ENCODE results near the gene GDI1. TPM values are rescaled to one million over a fixed set of nuclear protein-coding genes. Genes with fewer than 3 reads are reported as not detected.

GDI1 gene
- total RNA-seq, 1 donor from 2014 or later: 79.3 TPM

DNA sequence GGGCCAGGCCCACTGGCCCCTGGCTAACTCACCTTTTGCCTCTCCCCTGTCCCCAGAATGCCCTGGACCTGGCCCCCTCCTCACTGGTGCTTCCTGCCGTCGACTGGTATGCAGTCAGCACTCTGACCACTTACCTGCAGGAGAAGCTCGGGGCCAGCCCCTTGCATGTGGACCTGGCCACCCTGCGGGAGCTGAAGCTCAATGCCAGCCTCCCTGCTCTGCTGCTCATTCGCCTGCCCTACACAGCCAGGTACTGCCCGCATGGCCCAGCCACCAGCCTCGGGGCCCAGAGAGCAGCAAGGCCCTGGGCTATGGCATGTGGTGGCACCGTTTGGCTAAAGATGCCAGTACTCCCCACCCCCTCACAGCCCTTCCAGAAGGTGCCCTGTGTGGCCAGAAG lies 4.7 kb upstream of the GDI1 start:
- Histone ChIP-seq H3K27ac (replicated peaks) (no peak overlapping the region), H3K4me1 (peaks cover 36% of the 10 kb centered on the region)
- intact Hi-C loops (cut with micrococcal nuclease): no loop called here

DNA sequence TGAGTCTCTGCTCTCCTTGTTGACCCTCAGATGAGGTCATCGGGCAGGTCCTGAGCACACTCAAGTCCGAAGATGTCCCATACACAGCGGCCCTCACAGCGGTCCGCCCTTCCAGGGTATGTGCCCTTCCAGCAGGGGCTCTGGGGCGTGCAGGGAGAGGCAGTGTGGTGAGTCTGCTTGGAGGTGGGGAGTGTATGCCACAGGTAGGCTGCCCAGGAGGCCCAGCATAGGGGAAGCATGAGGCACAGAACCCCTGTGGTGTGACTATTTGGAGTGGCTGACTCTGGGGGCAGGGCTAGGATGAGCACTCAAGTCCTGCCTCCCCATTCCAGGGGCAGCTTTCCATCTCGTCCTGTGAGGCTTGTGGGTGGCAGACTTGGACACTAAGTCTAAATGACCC lies 3.3 kb upstream of the GDI1 start:
- DNase-seq: no peak
- intact Hi-C loops (cut with micrococcal nuclease): no loop called here
- H3K27me3 ChIP-seq (ENCODE audit: low read depth): no peaks in the 10 kb centered on the region

More for the DNA sequence above, 4.7 kb upstream of the GDI1 start:
- Histone ChIP-seq H3K36me3 (peaks cover 25% of the 10 kb centered on the region), H3K27me3 (ENCODE audit: low read depth) (no peaks in the 10 kb centered on the region), H3K9me3 (replicated peaks) (no peaks in the 10 kb centered on the region), H3K4me3 (no peak overlapping the region)
- TF ChIP-seq, protein P1, sequence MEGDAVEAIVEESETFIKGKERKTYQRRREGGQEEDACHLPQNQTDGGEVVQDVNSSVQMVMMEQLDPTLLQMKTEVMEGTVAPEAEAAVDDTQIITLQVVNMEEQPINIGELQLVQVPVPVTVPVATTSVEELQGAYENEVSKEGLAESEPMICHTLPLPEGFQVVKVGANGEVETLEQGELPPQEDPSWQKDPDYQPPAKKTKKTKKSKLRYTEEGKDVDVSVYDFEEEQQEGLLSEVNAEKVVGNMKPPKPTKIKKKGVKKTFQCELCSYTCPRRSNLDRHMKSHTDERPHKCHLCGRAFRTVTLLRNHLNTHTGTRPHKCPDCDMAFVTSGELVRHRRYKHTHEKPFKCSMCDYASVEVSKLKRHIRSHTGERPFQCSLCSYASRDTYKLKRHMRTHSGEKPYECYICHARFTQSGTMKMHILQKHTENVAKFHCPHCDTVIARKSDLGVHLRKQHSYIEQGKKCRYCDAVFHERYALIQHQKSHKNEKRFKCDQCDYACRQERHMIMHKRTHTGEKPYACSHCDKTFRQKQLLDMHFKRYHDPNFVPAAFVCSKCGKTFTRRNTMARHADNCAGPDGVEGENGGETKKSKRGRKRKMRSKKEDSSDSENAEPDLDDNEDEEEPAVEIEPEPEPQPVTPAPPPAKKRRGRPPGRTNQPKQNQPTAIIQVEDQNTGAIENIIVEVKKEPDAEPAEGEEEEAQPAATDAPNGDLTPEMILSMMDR (IDR thresholded peaks at IDR 0.05; ENCODE audit: borderline replicate concordance): no peak
- no peak for DNase-seq

DNA sequence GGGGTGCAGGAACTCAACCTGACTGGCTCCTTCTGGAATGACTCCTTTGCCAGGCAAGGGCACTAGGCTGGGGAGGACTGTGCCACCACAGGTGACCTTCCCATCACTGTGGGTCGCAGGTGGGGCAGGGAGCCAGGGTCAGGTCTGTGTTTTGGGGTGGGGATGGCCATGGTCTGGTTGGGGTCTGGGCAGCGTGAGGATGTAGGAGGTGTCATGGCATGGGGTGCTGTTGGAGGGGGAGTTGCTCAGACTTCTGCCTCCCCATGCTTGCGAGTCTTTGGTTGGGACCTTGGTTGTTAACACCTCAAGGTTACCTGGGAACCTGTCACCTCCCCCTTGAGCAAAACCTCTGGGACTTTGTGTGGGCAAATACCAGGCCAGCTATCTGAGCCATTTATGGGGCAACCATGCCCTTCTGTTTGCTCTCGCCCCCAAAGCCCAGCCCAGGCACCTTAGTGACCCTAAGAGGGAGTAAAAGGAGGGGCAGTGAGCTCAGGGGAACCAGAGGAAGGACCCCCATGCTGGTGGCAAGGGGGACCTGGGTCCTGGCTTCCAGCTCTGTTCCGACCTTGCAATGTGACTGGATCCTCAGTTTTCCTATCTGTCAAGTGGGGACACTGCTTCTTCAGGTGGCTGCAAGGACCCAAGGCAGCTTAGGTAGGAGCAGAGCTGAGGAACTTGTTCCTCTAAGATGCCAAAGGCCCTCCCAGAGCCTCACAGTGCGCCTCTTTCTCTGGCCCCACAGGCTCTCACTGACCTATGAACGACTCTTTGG lies 2.4 kb upstream of the GDI1 start:
- DNase-seq: no peak
- no peaks in the 10 kb centered on the region for H3K27me3 ChIP-seq (ENCODE audit: low read depth)
- peaks cover 36% of the 10 kb centered on the region for H3K4me1 ChIP-seq
- H3K27ac ChIP-seq (replicated peaks): no peak overlapping the region
- H3K36me3 ChIP-seq: peaks cover 25% of the 10 kb centered on the region
- intact Hi-C loops (cut with micrococcal nuclease): no loop called here
- TF ChIP-seq, protein P1 (IDR thresholded peaks at IDR 0.05; ENCODE audit: borderline replicate concordance): no peak
- H3K4me3 ChIP-seq: no peak overlapping the region
- no peaks in the 10 kb centered on the region for H3K9me3 ChIP-seq (replicated peaks)

More for the DNA sequence above, 3.3 kb upstream of the GDI1 start:
- Histone ChIP-seq H3K36me3 (peaks cover 25% of the 10 kb centered on the region), H3K4me3 (no peak overlapping the region), H3K4me1 (peaks cover 40% of the 10 kb centered on the region), H3K27ac (replicated peaks) (no peak overlapping the region), H3K9me3 (replicated peaks) (no peaks in the 10 kb centered on the region)
- TF ChIP-seq, protein P1 (IDR thresholded peaks at IDR 0.05; ENCODE audit: borderline replicate concordance): no peak

DNA sequence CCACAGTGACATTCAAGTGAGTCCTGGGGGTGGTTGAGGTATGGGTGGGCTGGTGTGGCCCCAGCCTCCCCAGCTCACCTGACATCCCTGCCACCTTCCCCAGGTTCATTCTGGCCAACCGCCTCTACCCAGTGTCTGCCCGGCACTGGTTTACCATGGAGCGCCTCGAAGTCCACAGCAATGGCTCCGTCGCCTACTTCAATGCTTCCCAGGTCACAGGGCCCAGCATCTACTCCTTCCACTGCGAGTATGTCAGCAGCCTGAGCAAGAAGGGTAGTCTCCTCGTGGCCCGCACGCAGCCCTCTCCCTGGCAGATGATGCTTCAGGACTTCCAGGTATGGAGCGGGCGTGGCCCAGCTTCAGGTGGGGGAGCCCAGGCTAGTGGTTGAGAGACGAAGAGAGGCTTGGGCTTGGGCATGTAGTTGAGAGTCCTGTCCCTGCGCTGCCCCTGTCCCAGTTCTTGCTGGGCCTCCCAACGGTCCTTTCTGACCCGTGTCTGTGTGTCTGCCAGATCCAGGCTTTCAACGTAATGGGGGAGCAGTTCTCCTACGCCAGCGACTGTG lies 1.7 kb upstream of the GDI1 start:
- Histone ChIP-seq H3K27me3 (ENCODE audit: low read depth) (no peaks in the 10 kb centered on the region), H3K4me3 (no peak overlapping the region), H3K36me3 (peaks cover 28% of the 10 kb centered on the region), H3K27ac (replicated peaks) (no peak overlapping the region), H3K4me1 (peaks cover 29% of the 10 kb centered on the region), H3K9me3 (replicated peaks) (no peaks in the 10 kb centered on the region)
- intact Hi-C loops (cut with micrococcal nuclease): no loop called here
- TF ChIP-seq, protein P1 (IDR thresholded peaks at IDR 0.05; ENCODE audit: borderline replicate concordance): no peak
- DNase-seq: no peak

DNA sequence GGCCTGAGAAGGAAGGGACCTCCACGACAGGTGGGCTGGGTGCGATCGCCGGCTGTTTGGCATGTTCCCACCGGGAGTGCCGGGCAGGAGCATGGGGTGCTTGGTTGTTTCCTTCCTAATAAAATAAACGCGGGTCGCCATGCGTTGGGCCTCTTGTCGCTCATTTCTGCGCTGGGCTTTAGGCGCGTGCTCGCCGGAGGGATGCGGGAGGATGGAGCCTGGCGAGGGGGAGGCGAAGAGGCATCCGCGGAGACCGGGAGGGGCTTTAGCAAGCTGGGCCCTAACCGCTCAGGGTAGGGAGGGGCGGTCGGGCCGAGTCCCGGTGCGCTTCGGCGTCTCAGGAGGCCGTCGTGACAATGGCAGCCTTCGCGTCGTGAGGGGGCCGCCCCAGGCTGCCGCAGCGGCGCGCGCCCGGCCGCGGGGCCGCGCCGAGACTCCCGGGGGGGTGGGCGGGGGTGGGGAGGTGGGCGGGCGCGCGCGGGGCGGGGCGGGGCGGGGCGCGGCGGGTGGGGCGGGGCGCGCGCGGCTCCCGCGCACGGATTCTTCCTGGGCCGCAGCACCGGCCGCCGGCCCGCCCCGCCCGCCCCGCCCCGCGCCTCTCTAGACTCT lies 476 bp upstream of the GDI1 start:
- H3K36me3 ChIP-seq: peaks cover 38% of the 10 kb centered on the region

More for the DNA sequence above, 476 bp upstream of the GDI1 start:
- TF ChIP-seq, protein P1 (IDR thresholded peaks at IDR 0.05; ENCODE audit: borderline replicate concordance): no peak
- Histone ChIP-seq H3K27me3 (ENCODE audit: low read depth) (no peaks in the 10 kb centered on the region), H3K27ac (replicated peaks) (peak overlapping the region; percentile 94), H3K4me1 (peaks cover 21% of the 10 kb centered on the region), H3K9me3 (replicated peaks) (no peaks in the 10 kb centered on the region), H3K4me3 (peak overlapping the region; percentile 86)
- intact Hi-C loops (cut with micrococcal nuclease): no loop called here
- peak; percentile 24 for DNase-seq

Data from left ventricle myocardium inferior (tissue), 1 donor.